CD14-positive monocyte (primary cell): ENCODE measurements around the gene PRTN3. TPM values are rescaled to one million over a fixed set of nuclear protein-coding genes. Genes with fewer than 3 reads are reported as not detected.

ENCODE experiments used
- DNase-seq, 3 donors: peaks; one replicate each; pipeline ENCODE4 v3.0.0-alpha.2; 2011 to 2022
- H2AFZ ChIP-seq: 2 replicates; pipeline ENCODE4 v1.6.0; 2012; ENCODE audit warnings: mild to moderate bottlenecking, low read depth, low read length, inconsistent platforms; ENCODE audit not compliant: insufficient read depth, poor library complexity, severe bottlenecking
- H3K27ac ChIP-seq, 2 donors: 1 replicate in 1 of 2; 2 replicates in 1 of 2; pipeline ENCODE4 v1.5.1; 2012 to 2013; ENCODE audit warnings: low read length in 2 of 2, control low read depth in 1 of 2, inconsistent platforms in 1 of 2, low read depth in 1 of 2, mild to moderate bottlenecking in 1 of 2
- H3K27me3 ChIP-seq, 2 donors: one replicate each; pipeline versions ENCODE4 v1.6.0 to v1.6.1; 2011 to 2013; ENCODE audit warnings: low read length in 2 of 2; ENCODE audit not compliant: control insufficient read depth in 2 of 2, insufficient read depth in 2 of 2
- H3K36me3 ChIP-seq, 2 donors: replicated peaks in 1 of 2; 1 replicate in 1 of 2; 2 replicates in 1 of 2; pipeline versions ENCODE4 v1.5.1 to v1.6.1; 2012 to 2013; ENCODE audit warnings: low read length in 2 of 2, control low read depth in 1 of 2, inconsistent platforms in 1 of 2, mild to moderate bottlenecking in 1 of 2; ENCODE audit not compliant: insufficient read depth in 2 of 2, control insufficient read depth in 1 of 2
- H3K4me1 ChIP-seq, 2 donors: 1 replicate in 1 of 2; 2 replicates in 1 of 2; pipeline versions ENCODE4 v1.5.1 to v1.6.1; 2012 to 2013; ENCODE audit warnings: low read length in 2 of 2, control low read depth in 1 of 2, inconsistent platforms in 1 of 2, mild to moderate bottlenecking in 1 of 2, moderate library complexity in 1 of 2; ENCODE audit not compliant: insufficient read depth in 2 of 2, control insufficient read depth in 1 of 2
- H3K4me2 ChIP-seq: replicated peaks from 2 replicates; pipeline ENCODE3; 2012; ENCODE audit warnings: low read length, moderate library complexity, mild to moderate bottlenecking; ENCODE audit not compliant: poor library complexity, severe bottlenecking; ENCODE audit errors: extremely low read depth
- H3K4me3 ChIP-seq, 3 experiments: fragments of 200-600 bp in 1 of 3; sonication (generic) in 1 of 3; replicated peaks in 1 of 3; 1 replicate in 2 of 3; 2 replicates in 1 of 3; pipeline ENCODE4 v1.5.1; 2011 to 2013; ENCODE audit warnings: low read length in 3 of 3, mild to moderate bottlenecking in 3 of 3, control low read depth in 2 of 3, low read depth in 2 of 3, inconsistent platforms in 1 of 3, moderate library complexity in 1 of 3
- H3K79me2 ChIP-seq: 2 replicates; pipeline ENCODE4 v1.6.0; 2012; ENCODE audit warnings: mild to moderate bottlenecking, control low read depth, inconsistent platforms, low read length, moderate library complexity; ENCODE audit not compliant: insufficient read depth
- H3K9ac ChIP-seq: 2 replicates; pipeline ENCODE4 v1.6.0; 2017; ENCODE audit warnings: low read length, mild to moderate bottlenecking; ENCODE audit not compliant: insufficient read depth, poor library complexity, severe bottlenecking
- H3K9me3 ChIP-seq, 2 donors: replicated peaks in 1 of 2; 1 replicate in 1 of 2; 2 replicates in 1 of 2; pipeline versions ENCODE4 v1.5.1 to v1.6.1; 2012 to 2013; ENCODE audit warnings: low read length in 2 of 2, control low read depth in 1 of 2; ENCODE audit not compliant: control insufficient read depth in 1 of 2, insufficient read depth in 1 of 2
- H4K20me1 ChIP-seq: 2 replicates; pipeline ENCODE4 v1.6.0; 2012; ENCODE audit warnings: mild to moderate bottlenecking, low read length, control low read depth, moderate library complexity; ENCODE audit not compliant: insufficient read depth
- H3K27ac Mint-ChIP-seq, 7 donors: one replicate each; pipeline ENCODE4 v1.8.0; 2020; ENCODE audit warnings: mild to moderate bottlenecking in 7 of 7, mixed read lengths in 7 of 7, moderate library complexity in 6 of 7, inconsistent platforms in 2 of 7
- H3K27me3 Mint-ChIP-seq, 3 donors: one replicate each; pipeline ENCODE4 v1.8.0; 2021 to 2022; ENCODE audit warnings: low read depth in 3 of 3, mild to moderate bottlenecking in 3 of 3, mixed read lengths in 3 of 3, moderate library complexity in 3 of 3, inconsistent platforms in 1 of 3
- H3K36me3 Mint-ChIP-seq, 2 donors: one replicate each; pipeline ENCODE4 v1.8.0; 2020; ENCODE audit warnings: mixed read lengths in 2 of 2, inconsistent platforms in 1 of 2, mild to moderate bottlenecking in 1 of 2
- H3K4me1 Mint-ChIP-seq: one replicate; pipeline ENCODE4 v1.8.0; 2020; ENCODE audit warnings: mild to moderate bottlenecking, mixed read lengths
- H3K4me3 Mint-ChIP-seq, 2 donors: one replicate each; pipeline ENCODE4 v1.8.0; 2020; ENCODE audit warnings: mild to moderate bottlenecking in 2 of 2, mixed read lengths in 2 of 2, moderate library complexity in 1 of 2
- H3K9me3 Mint-ChIP-seq, 7 donors: one replicate each; pipeline ENCODE4 v1.8.0; 2020 to 2022; ENCODE audit warnings: mixed read lengths in 7 of 7, mild to moderate bottlenecking in 6 of 7, moderate library complexity in 6 of 7, inconsistent platforms in 2 of 7
- WGBS: methylation state at CpG from one replicate; pipeline ENCODE4 v1.1.5; 2013; ENCODE audit warnings: missing lambda C conversion rate; ENCODE audit not compliant: insufficient coverage; 5-methylcytosine and 5-hydroxymethylcytosine counted together
- intact Hi-C, 2 donors: fragments of 100-400 bp; cut with micrococcal nuclease; formaldehyde crosslinking; loops; one replicate each; pipeline versions ENCODE4 v1.15.0 to v1.15.1; 2023
- polyA plus RNA-seq, 3 donors: library from polyadenylated mRNA; depleted of rRNA in 1 of 3; unstranded in 2 of 3; stranded (reverse) in 1 of 3; fragments of 300-500 nt in 2 of 3; fragments of >200 nt in 1 of 3; fragmentation: Illumina TruSeq in 2 of 3; gene quantifications; 1 replicate in 2 of 3; 2 replicates in 1 of 3; pipeline ENCODE4 v1.2.3, GENCODE V29; 2012 to 2021
- TF ChIP-seq, protein P1 (sequence below): fragments of 200-600 bp; IDR thresholded peaks from one replicate; pipeline ENCODE4 v1.8.0; 2022; ENCODE audit warnings: antibody characterized with exemption, mild to moderate bottlenecking

Gene PRTN3
- polyA plus RNA-seq, 3 donors, result 0.11 TPM; not detected in 2

DNA sequence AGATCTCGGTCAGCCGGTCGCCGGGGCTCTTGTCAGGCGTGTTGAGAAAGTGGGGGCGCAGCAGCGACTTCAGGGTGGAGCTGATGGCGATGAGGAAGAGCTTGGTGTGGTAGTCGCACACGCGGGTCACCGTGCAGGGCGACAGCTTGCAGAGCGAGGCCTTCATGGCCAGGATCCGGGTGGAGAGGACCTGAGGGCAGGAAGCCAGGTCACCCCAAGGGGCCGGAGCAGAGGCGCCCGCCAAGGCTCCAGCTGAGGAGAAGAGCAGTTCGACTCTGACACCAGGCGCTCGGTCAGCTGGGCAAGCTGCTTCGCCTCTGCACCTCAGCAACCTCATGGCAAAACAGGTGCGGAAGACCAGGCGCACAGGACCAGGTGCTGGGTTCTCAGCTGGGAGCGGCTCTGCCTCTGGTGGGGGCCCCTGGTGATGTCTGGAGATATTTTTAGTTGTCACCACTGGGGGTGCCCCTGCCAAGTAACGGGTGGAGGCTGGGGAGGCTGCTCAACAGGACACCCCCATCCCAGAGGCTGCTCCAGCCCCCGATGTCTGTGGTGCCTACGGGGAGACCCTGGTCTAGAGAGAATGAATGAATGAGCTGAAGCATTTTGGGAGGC, 34.6 kb downstream of the PRTN3 start:
- Mint-ChIP-seq H3K4me3 (no peak overlapping the region), H3K27ac (peak overlapping the region in 1 of 7 donors; percentile 32), H3K36me3 (peaks cover 29 to 64% of the 10 kb centered on the region in 2 donors), H3K4me1 (peaks cover 5% of the 10 kb centered on the region), H3K9me3 (no peaks in the 10 kb centered on the region), H3K27me3 (peaks cover 0 to under 1% (median 0%) of the 10 kb centered on the region in 3 donors)
- Histone ChIP-seq H3K9me3 (no peaks in the 10 kb centered on the region), H3K9ac (no peak overlapping the region), H3K27ac (no peak overlapping the region), H3K27me3 (no peaks in the 10 kb centered on the region), H3K4me3 (no peak overlapping the region), H4K20me1 (peaks cover 7% of the 10 kb centered on the region), H3K4me2 (no peak overlapping the region), H3K79me2 (no peaks in the 10 kb centered on the region), H3K4me1 (peaks cover 8 to 10% of the 10 kb centered on the region in 2 donors), H2AFZ (no peak overlapping the region), H3K36me3 (peaks cover 13 to 27% of the 10 kb centered on the region in 2 donors)
- intact Hi-C loops, result no loop called here
- DNase-seq, result no peak
- 96% methylated on average over 21 of the region's 28 CpGs for WGBS
- TF ChIP-seq, protein P1, sequence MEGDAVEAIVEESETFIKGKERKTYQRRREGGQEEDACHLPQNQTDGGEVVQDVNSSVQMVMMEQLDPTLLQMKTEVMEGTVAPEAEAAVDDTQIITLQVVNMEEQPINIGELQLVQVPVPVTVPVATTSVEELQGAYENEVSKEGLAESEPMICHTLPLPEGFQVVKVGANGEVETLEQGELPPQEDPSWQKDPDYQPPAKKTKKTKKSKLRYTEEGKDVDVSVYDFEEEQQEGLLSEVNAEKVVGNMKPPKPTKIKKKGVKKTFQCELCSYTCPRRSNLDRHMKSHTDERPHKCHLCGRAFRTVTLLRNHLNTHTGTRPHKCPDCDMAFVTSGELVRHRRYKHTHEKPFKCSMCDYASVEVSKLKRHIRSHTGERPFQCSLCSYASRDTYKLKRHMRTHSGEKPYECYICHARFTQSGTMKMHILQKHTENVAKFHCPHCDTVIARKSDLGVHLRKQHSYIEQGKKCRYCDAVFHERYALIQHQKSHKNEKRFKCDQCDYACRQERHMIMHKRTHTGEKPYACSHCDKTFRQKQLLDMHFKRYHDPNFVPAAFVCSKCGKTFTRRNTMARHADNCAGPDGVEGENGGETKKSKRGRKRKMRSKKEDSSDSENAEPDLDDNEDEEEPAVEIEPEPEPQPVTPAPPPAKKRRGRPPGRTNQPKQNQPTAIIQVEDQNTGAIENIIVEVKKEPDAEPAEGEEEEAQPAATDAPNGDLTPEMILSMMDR, result no peak

DNA sequence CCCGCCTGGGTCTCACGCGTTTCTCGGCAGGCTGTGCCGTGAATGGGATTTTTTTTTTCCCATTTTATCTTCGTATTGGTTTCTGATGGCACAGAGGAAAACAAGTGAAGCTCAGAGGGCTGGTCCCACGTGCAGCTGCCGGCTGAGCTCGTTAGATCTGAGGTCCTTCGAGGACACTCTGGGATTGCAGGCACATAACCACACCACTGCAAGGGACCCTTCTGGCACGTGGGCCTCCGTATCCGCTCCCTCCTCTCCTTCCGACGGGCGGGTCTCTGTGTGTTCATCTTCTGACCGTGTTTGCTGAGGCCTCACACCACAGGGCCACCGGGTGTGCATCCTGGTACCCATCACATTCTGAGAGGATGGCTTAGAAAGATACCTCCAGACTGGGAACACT, 35.3 kb downstream of the PRTN3 start:
- Mint-ChIP-seq H3K27me3 (no peaks in the 10 kb centered on the region), H3K4me3 (no peak overlapping the region), H3K4me1 (peaks cover 5% of the 10 kb centered on the region), H3K36me3 (peaks cover 29 to 64% of the 10 kb centered on the region in 2 donors), H3K9me3 (peaks cover 0 to under 1% (median 0%) of the 10 kb centered on the region in 7 donors), H3K27ac (peak overlapping the region in 1 of 7 donors; percentile 33)
- WGBS, result 96% methylated on average over 14 of the region's 18 CpGs
- Histone ChIP-seq H3K4me2 (no peak overlapping the region), H2AFZ (no peak overlapping the region), H3K27me3 (no peaks in the 10 kb centered on the region), H3K9me3 (no peaks in the 10 kb centered on the region), H3K4me1 (peaks cover 8 to 10% of the 10 kb centered on the region in 2 donors), H3K36me3 (peaks cover 15 to 23% of the 10 kb centered on the region in 2 donors), H3K9ac (no peak overlapping the region), H3K4me3 (no peak overlapping the region), H3K79me2 (no peaks in the 10 kb centered on the region), H3K27ac (no peak overlapping the region), H4K20me1 (peaks cover 3% of the 10 kb centered on the region)
- TF ChIP-seq, protein P1, result no peak
- DNase-seq, result no peak
- intact Hi-C loops, result no loop called here
